GM12874 (cell line): Measurements from ENCODE around the gene CFAP221.

Experiments
- TF ChIP-seq, protein P1 (sequence below): IDR thresholded peaks from 2 replicates; pipeline ENCODE4 v1.5.1; 2011; ENCODE audit warnings: low read depth, mild to moderate bottlenecking, control low read depth, low read length, moderate library complexity; ENCODE audit not compliant: insufficient read depth

CFAP221 gene

DNA sequence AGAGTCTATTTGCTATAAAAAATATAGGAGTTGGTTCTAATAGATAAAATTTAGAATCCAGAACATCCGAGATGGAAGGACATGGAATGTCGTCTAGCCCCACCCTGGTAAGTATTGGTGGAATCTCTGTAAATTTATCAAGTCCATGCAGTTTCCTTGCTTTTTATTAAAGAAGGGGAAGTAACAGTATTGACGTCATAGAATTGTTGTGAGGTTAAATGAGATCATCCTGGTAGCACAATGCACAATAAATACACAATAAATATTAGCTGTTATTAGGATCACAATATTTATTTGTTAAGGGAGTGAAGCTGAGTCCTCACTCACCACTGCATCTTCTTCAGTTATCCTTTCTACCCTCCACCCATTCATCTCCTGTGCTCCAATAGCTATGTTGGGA is 118.0 kb downstream of the CFAP221 start:
- TF ChIP-seq, protein P1, sequence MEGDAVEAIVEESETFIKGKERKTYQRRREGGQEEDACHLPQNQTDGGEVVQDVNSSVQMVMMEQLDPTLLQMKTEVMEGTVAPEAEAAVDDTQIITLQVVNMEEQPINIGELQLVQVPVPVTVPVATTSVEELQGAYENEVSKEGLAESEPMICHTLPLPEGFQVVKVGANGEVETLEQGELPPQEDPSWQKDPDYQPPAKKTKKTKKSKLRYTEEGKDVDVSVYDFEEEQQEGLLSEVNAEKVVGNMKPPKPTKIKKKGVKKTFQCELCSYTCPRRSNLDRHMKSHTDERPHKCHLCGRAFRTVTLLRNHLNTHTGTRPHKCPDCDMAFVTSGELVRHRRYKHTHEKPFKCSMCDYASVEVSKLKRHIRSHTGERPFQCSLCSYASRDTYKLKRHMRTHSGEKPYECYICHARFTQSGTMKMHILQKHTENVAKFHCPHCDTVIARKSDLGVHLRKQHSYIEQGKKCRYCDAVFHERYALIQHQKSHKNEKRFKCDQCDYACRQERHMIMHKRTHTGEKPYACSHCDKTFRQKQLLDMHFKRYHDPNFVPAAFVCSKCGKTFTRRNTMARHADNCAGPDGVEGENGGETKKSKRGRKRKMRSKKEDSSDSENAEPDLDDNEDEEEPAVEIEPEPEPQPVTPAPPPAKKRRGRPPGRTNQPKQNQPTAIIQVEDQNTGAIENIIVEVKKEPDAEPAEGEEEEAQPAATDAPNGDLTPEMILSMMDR = no peak

DNA sequence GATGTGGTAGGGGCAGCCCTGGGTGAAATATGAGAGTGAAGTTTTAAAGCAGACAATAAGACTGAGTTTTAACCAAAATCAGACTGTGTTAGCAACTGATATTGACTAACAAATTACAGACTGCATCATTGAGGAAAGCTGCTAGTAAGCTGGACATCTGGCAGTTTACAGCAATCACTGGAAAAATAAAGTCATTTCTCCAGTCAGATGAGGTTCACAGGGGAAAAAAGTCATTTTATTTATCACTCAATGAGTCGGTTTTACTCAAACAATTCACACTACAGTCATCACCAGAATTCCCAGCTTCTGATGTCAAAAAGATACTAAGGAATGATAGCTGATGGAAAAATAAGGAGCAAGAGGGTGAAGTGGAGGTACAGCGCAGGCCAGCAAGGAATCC is 124.3 kb downstream of the CFAP221 start:
- TF ChIP-seq, protein P1 = no peak

DNA sequence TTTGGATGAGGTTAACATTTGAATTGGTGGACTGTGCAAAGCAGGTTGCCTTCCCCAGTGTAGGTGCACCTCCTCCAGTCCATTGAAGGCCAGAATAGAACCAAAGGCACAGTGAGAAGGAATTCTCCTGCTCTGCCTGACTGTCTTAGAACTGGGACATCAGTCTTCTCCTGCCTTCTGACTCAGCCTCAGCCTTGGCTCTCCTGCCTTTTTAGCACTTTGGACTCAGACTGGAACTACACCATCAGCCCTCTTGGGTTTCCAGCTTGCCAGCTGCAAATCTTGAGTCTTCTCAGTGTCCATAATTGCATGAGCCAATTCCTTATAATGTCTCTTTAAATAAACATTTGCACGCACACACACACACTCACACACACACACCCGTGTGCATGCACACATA is 126.8 kb downstream of the CFAP221 start:
- TF ChIP-seq, protein P1 = no peak

DNA sequence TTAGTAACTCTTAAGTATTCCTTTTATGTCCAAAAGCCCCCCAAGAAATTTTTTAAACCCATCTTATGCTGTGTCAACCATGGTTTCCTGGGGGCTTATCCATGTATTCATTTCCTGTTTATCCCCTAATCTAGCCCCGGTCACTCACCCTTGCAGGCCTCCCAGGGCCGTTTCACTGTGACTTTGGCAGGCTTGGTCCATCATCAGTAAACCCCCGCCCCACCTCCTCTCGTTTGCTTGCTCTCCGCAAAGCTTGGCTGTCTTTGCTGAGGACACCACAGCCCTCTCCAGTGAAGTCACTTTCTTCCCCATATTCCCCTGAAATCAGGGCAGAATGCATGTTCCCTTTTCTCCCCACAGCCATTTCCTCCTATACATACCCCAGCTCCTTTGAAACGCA is 127.5 kb downstream of the CFAP221 start:
- TF ChIP-seq, protein P1 = no peak

DNA sequence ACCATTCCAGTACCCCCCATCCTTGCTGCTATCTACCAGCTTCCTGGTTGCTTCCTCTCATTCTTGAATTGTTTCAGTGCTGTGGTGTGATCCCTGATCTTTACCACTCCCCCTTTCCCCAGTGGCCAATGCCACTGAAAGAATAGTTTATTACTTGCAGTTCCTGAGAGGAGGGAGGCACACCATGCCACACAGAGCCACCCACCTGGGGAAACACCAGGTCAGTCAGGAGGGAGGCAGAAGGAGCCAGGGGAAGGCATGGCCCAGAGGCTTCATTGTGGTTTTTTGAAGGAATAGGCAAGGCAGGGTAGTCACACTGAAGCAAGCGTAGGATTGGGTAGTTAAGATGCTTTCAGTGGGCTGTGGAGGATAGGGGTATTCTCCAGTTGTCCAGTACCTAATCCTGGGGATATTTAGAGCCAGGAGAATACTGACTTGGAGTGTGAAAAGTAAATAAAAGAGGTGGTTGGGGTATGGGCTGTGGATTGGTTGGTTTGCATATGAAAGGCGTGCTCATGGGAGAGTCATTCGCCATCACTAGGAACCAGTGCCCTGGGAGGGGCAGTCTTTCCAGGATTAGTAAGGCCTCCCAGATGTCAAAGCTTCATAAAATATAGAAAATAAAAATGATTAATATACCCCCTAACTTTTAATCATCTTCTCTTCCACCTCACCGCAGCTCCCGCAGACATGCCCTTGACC is 128.1 kb downstream of the CFAP221 start:
- TF ChIP-seq, protein P1 = no peak

DNA sequence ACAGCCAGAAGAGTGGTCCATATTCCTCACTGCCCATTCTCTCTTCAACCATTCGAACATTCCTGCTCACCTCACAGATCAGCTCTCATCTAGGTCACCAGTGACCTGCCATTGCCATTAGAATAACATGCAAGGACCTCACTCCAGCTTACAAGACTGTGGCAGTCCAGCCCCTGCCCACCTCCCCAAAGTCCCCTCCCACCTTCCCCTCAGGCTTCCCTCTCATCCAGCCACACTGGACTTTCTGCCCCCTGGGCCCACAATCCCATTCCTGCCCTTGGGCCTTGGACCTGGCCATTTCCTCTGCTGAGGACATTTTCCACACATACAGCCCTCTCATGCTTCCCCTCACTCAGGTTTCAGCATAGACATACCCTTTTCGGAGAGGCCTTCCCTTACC is 129.5 kb downstream of the CFAP221 start:
- TF ChIP-seq, protein P1 = no peak

DNA sequence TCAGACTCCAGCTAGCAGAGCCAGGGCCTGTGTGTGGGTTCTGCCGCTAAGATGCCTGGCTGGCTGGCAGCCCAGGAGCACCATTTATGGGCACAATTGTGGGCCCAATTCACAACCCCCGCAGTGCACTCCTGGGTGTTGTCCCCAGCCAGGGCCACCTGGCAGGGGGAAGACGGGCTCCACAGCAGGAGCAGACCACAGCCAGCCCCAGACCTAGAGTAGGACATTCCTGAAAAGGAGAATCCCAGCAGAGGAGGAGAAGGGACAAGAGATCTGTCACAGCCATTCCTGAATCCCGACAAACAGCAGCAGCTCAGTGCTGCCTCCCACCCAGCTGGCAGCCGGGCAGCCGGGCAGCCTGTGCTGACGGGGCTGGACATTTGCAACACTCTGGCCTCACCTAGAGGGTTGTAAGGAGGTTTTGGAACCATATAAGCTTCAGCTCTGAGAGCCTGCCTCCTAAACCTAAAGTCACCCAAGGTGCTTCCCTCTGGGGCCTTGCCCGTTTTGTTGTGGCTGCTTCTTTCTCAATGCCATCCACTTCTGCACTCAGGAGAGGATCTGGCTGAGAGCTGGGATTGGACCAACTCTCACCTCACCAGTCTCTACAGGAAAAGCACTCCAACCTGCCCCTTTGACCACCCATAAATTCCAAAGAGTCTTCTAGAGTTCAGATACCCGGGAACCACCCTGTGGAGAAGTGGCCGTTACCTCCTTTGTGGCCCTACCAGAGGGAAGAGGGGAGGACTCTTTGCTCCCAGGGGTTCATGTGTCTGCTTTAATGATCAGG is 130.7 kb downstream of the CFAP221 start:
- TF ChIP-seq, protein P1 = no peak
